Activated CD8-positive, alpha-beta memory T cell treated with anti-CD3 and anti-CD28 coated beads for 24 hours (primary cell): Measurements from ENCODE around the gene SLC22A2.
"Not testable (repeated sequence)": the region's sequence is repeated elsewhere in the genome, so short reads cannot be mapped to it uniquely, and the experiment has no call there.

Experiments used
- DNase-seq: peaks from one replicate; pipeline ENCODE4 v3.0.0-alpha.2; 2020

The SLC22A2 gene

GRCh38 chr6:160258346-160259142, at the start of gene SLC22A2:
SLC22A2 (minus strand) TSS chr6:160258821; CDS start chr6:160258757, 64 bp downstream.
- DNase-seq = no peak

GRCh38 chr6:160305926-160306713, 47.5 kb upstream of the SLC22A2 start:
- DNase-seq = no peak

GRCh38 chr6:160303806-160304205, 45.2 kb upstream of the SLC22A2 start:
- DNase-seq = no peak

- not testable (repeated sequence) for DNase-seq
These were observed 43.9 kb upstream of the SLC22A2 start for GRCh38 chr6:160302431-160303082.

GRCh38 chr6:160301339-160301738, 42.7 kb upstream of the SLC22A2 start:
- DNase-seq = no peak

- no peak for DNase-seq
These were observed 41.6 kb upstream of the SLC22A2 start for GRCh38 chr6:160300076-160300695.

GRCh38 chr6:160299559-160299958, 40.9 kb upstream of the SLC22A2 start:
- no peak for DNase-seq

- DNase-seq = no peak
These were observed 39.5 kb upstream of the SLC22A2 start for GRCh38 chr6:160298121-160298520.

- no peak for DNase-seq
These were observed 38.7 kb upstream of the SLC22A2 start for GRCh38 chr6:160297310-160297709.

- no peak for DNase-seq
These were observed 35.2 kb upstream of the SLC22A2 start for GRCh38 chr6:160293844-160294243.

- DNase-seq = no peak
These were observed 27.0 kb upstream of the SLC22A2 start for GRCh38 chr6:160285541-160286105.

GRCh38 chr6:160284575-160284974, 26.0 kb upstream of the SLC22A2 start:
- no peak for DNase-seq

GRCh38 chr6:160282444-160282843, 23.8 kb upstream of the SLC22A2 start:
- no peak for DNase-seq

- no peak for DNase-seq
These were observed 21.2 kb upstream of the SLC22A2 start for GRCh38 chr6:160279850-160280249.

- no peak for DNase-seq
These were observed 20.2 kb upstream of the SLC22A2 start for GRCh38 chr6:160278786-160279310.

GRCh38 chr6:160278311-160278710, 19.7 kb upstream of the SLC22A2 start:
- no peak for DNase-seq

- no peak for DNase-seq
These were observed 18.9 kb upstream of the SLC22A2 start for GRCh38 chr6:160277546-160277945.

- no peak for DNase-seq
These were observed 18.5 kb upstream of the SLC22A2 start for GRCh38 chr6:160277144-160277543.

- DNase-seq = no peak
These were observed 17.5 kb upstream of the SLC22A2 start for GRCh38 chr6:160276126-160276525.

GRCh38 chr6:160275511-160276003, 16.9 kb upstream of the SLC22A2 start:
- DNase-seq = no peak

GRCh38 chr6:160274871-160275510, 16.4 kb upstream of the SLC22A2 start:
- DNase-seq = no peak

- DNase-seq = no peak
These were observed 15.1 kb upstream of the SLC22A2 start for GRCh38 chr6:160273750-160274149.
